IMR-90 (cell line): ENCODE data around the gene PLA2G4E. TPM values are rescaled to one million over a fixed set of nuclear protein-coding genes. Genes with fewer than 3 reads are reported as not detected.

ENCODE experiments used
- BHLHE40 ChIP-seq: fragments of 150-350 bp; IDR thresholded peaks from 2 replicates; pipeline ENCODE4 v1.6.1; 2016; ENCODE audit warnings: mild to moderate bottlenecking, low read depth, low read length
- MAFK ChIP-seq: IDR thresholded peaks from 2 replicates; pipeline ENCODE4 v1.6.1; 2012; ENCODE audit warnings: low read depth, low read length, improper control_type of control experiment
- MAZ ChIP-seq: IDR thresholded peaks from 2 replicates; pipeline ENCODE4 v1.6.1; 2012; ENCODE audit warnings: low read depth, mild to moderate bottlenecking, low read length, improper control_type of control experiment, moderate library complexity, borderline replicate concordance
- MXI1 ChIP-seq: IDR thresholded peaks from 2 replicates; pipeline ENCODE4 v1.6.1; 2012; ENCODE audit warnings: low read depth, mild to moderate bottlenecking, low read length, moderate library complexity, borderline replicate concordance
- POLR2A ChIP-seq: IDR thresholded peaks from 2 replicates; pipeline ENCODE4 v1.6.1; 2012; ENCODE audit warnings: mild to moderate bottlenecking, low read depth, low read length
- RCOR1 ChIP-seq: IDR thresholded peaks from 2 replicates; pipeline ENCODE4 v1.6.1; 2012; ENCODE audit warnings: mild to moderate bottlenecking, low read length, improper control_type of control experiment; ENCODE audit not compliant: insufficient replicate concordance
- SMC3 ChIP-seq: fragments of 150-350 bp; IDR thresholded peaks from 2 replicates; pipeline ENCODE4 v1.6.1; 2016; ENCODE audit warnings: low read depth, mild to moderate bottlenecking, antibody characterized with exemption, low read length, moderate library complexity
- polyA plus RNA-seq, 3 experiments: library from polyadenylated mRNA; depleted of rRNA; stranded (reverse); fragments of >200 nt; gene quantifications; 2 replicates each; pipeline ENCODE4 v1.2.3, GENCODE V29; 2012; ENCODE audit warnings: low replicate concordance in 1 of 3
- total RNA-seq: library from RNA; depleted of rRNA; stranded (reverse); fragments of >200 nt; gene quantifications from 2 replicates; pipeline ENCODE4 v1.2.3, GENCODE V29; 2012

PLA2G4E gene
- total and polyA plus RNA-seq, 2 of the 4 experiments (the other 2 are of a cell fraction), result not detected

DNA sequence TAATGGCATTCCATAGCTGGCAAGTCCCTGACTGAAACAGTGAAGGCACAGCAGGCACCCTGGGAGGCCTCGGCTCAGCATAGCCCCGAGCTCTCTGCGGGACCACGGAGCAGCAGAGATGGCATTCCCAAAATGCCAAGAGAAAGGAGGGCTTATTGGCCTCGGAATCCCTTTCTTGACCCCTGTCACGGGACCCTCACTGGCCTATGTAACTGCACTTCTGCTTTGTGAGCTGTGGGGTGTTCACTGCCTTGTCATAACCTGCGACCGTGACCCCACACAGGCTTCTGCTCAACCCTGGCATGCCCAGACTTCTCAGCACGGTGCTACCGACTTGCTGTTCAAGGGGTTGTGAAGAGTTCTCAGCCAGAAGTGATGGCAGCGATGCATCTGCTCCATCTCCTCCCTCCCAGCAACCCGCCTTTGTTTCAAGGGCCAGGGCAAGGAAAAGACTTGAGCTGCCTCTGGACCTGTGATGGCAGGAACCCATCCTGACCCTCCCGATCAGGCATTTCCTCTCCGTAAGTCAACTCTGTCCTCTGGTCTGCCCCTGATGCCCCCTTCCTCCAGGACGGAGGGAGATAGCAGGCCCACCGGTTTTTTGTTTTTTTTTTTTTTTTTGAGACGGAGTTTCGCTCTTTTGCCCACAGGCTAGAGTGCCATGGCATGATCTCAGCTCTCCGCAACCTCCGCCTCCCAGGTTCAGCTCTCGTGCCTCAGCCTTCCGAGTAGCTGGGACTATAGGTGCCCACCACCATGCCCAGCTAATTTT is 79.0 kb downstream of the PLA2G4E start (continued):
- no peak for TF ChIP-seq RCOR1
- TF ChIP-seq MAFK, result no peak
- no peak for TF ChIP-seq BHLHE40
- no peak for TF ChIP-seq POLR2A
- TF ChIP-seq SMC3, result no peak
- no peak for TF ChIP-seq MXI1
- TF ChIP-seq MAZ, result no peak
